22Rv1 (cell line): Measurements from ENCODE around the gene PHF13.
A peak's percentile ranks its signal among the peaks of the same experiment; 100 is the strongest.

Source experiments
- H3K27ac ChIP-seq: fragments of 450-650 bp; 2 replicates; pipeline ENCODE4 v1.5.1; 2017
- CTCF ChIP-seq: fragments of 450-650 bp; IDR thresholded peaks from 2 replicates; pipeline ENCODE4 v1.5.1; 2017; ENCODE audit warnings: mild to moderate bottlenecking
- ZFX ChIP-seq: fragments of 450-650 bp; IDR thresholded peaks from 2 replicates; pipeline ENCODE4 v1.6.1; 2017; ENCODE audit warnings: antibody characterized with exemption, borderline replicate concordance

PHF13 gene

GRCh38 chr1:6621429-6622391 lies 8.2 kb downstream of the PHF13 start:
- H3K27ac ChIP-seq: no peak overlapping the region
- TF ChIP-seq ZFX (no peak), CTCF (no peak)

GRCh38 chr1:6622396-6623152 lies 9.0 kb downstream of the PHF13 start:
- TF ChIP-seq CTCF: no peak
- no peak for TF ChIP-seq ZFX
- H3K27ac ChIP-seq: 0 out of 2 replicates have a peak overlapping the region, but pooled peaks have one; percentile 90

GRCh38 chr1:6623269-6623965 lies 9.9 kb downstream of the PHF13 start:
- peak overlapping the region; percentile 90 for H3K27ac ChIP-seq
- no peak for TF ChIP-seq CTCF
- TF ChIP-seq ZFX: no peak

GRCh38 chr1:6624710-6625583 lies 11.4 kb downstream of the PHF13 start, which contains the start of gene THAP3:
THAP3 (plus strand) TSS chr1:6624868; CDS start chr1:6625219, 351 bp downstream.
- TF ChIP-seq CTCF (no peak), ZFX (peak; percentile 89; the same call in 1 of the 2 replicates)

GRCh38 chr1:6625584-6626149 lies 12.1 kb downstream of the PHF13 start:
- peak overlapping the region; percentile 90 for H3K27ac ChIP-seq
- TF ChIP-seq ZFX: no peak
- TF ChIP-seq CTCF: no peak

More at GRCh38 chr1:6624710-6625583, 11.4 kb downstream of the PHF13 start, which contains the start of gene THAP3:
- H3K27ac ChIP-seq: peak within 1 kb of the TSS; percentile 90

GRCh38 chr1:6627031-6627430 lies 13.5 kb downstream of the PHF13 start:
- TF ChIP-seq ZFX (no peak), CTCF (no peak)

More at GRCh38 chr1:6627031-6627430, 13.5 kb downstream of the PHF13 start:
- H3K27ac ChIP-seq: no peak overlapping the region
